ENCODE measurements around the gene LACTB. TPM values are rescaled to one million over a fixed set of nuclear protein-coding genes. Genes with fewer than 3 reads are reported as not detected.

LACTB gene
- total RNA-seq, 4 donors from 2014 or later = 15.6 to 20.8 (median 17.3) TPM

DNA sequence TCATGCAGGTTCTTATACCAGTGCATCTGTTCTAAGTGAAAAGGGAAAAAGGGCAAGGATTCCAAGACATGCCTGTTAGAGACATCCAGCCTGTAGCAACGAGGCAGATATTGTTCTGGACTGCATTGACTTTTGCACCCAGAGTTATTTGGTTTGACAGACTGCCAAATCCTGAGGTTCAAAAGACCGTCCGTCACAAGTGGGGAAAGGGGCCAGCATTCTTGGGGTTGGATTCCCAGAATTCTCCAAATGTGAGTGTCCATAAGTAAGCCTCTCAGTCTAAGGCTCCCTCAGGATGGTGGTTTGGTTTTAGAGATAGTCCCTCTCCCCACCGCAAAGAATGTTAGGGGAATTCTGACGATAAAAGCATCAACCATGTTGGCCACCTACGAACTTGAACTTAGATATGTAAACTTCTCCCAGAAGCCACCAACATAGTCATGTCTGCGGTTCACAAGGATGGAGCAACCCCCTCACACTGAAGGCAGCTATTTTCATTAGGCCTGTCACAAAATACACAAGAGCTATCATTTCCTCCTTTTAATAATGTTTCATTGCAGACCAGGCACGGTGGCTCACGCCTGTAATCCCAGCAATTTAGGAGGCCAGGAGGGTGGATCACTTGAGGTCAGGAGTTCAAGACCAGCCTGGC lies 13.6 kb upstream of the LACTB start:
- Histone ChIP-seq H3K4me1 (peaks cover 0 to 18% (median 0%) of the 10 kb centered on the region in 3 donors), H3K9me3 (no peaks in the 10 kb centered on the region), H3K36me3 (no peaks in the 10 kb centered on the region), H3K27ac (peak overlapping the region; percentile 6 to 73 (median 58)), H3K27me3 (no peaks in the 10 kb centered on the region), H3K4me3 (no peak overlapping the region)
- ATAC-seq = peak; percentile 76
- 29 to 47% methylated on average over 8 to 9 of the region's 9 CpGs for WGBS, 2 donors (ENCODE audit: low coverage in 1 of 2)
- no peak for TF ChIP-seq EP300 (IDR thresholded peaks at IDR 0.05)
- TF ChIP-seq, protein P1, sequence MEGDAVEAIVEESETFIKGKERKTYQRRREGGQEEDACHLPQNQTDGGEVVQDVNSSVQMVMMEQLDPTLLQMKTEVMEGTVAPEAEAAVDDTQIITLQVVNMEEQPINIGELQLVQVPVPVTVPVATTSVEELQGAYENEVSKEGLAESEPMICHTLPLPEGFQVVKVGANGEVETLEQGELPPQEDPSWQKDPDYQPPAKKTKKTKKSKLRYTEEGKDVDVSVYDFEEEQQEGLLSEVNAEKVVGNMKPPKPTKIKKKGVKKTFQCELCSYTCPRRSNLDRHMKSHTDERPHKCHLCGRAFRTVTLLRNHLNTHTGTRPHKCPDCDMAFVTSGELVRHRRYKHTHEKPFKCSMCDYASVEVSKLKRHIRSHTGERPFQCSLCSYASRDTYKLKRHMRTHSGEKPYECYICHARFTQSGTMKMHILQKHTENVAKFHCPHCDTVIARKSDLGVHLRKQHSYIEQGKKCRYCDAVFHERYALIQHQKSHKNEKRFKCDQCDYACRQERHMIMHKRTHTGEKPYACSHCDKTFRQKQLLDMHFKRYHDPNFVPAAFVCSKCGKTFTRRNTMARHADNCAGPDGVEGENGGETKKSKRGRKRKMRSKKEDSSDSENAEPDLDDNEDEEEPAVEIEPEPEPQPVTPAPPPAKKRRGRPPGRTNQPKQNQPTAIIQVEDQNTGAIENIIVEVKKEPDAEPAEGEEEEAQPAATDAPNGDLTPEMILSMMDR (IDR thresholded peaks at IDR 0.05) = no peak
- no peak for TF ChIP-seq POLR2A (IDR thresholded peaks at IDR 0.05)
- TF ChIP-seq POLR2AphosphoS5 (IDR thresholded peaks at IDR 0.05) = peak; percentile 27

DNA sequence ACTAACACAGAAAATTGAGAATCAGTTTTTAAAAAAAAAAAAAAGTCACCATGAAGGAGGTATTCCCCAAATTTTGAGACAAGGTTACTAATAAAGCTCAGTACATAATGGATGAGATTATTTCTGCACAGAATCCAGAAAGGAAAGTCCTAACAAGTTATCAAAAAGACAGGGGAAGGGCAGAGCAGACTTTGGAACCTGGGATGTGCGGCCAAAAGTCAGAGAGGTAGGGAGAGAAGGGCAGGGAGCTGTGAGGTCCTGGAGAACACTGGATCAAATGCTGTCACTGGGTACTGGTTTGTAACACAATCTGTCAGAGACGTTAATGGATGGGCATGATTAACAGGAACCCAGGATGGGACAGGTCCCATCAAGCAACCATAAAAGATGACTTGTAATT lies 12.2 kb upstream of the LACTB start:
- H3K4me3 ChIP-seq = no peak overlapping the region
- H3K27ac ChIP-seq = no peak overlapping the region
- no peaks in the 10 kb centered on the region for H3K9me3 ChIP-seq
- peaks cover 0 to 18% (median 0%) of the 10 kb centered on the region in 3 donors for H3K4me1 ChIP-seq
- no peaks in the 10 kb centered on the region for H3K36me3 ChIP-seq
- no peak for TF ChIP-seq EP300 (IDR thresholded peaks at IDR 0.05)
- no peak for TF ChIP-seq POLR2AphosphoS5 (IDR thresholded peaks at IDR 0.05)
- TF ChIP-seq, protein P1 (IDR thresholded peaks at IDR 0.05) = no peak
- TF ChIP-seq POLR2A (IDR thresholded peaks at IDR 0.05) = no peak
- 71 to 100% methylated on average over 1 to 2 of the region's 2 CpGs for WGBS, 2 donors (ENCODE audit: low coverage in 1 of 2)
- H3K27me3 ChIP-seq = no peaks in the 10 kb centered on the region
- ATAC-seq = no peak

DNA sequence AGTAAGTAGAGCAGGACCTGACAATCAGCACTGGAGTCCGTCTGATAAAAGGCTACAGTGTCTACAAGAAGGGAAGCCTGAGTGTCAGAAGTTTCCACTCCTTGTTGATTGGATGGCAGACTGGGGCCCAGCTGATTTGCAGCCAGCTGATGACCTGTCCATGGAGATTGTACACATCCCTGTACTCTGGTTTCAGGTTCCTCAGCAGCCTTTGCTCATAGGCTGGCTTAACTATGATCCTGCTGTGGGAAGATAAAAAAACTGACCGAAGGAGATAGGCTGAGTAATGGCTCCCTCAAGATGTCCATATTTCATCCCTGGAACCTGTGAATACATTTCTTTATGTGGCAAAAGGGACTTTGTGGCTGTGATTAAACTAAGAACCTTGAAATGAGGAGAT lies 11.7 kb upstream of the LACTB start:
- WGBS, 2 donors (ENCODE audit: low coverage in 1 of 2) = 79 to 100% methylated on average over 2 of the region's 2 CpGs
- no peak for TF ChIP-seq POLR2A (IDR thresholded peaks at IDR 0.05)
- TF ChIP-seq POLR2AphosphoS5 (IDR thresholded peaks at IDR 0.05) = no peak
- no peak for TF ChIP-seq EP300 (IDR thresholded peaks at IDR 0.05)
- TF ChIP-seq, protein P1 (IDR thresholded peaks at IDR 0.05) = no peak
- ATAC-seq = no peak
- H3K9me3 ChIP-seq = no peaks in the 10 kb centered on the region
- no peak overlapping the region for H3K27ac ChIP-seq
- no peak overlapping the region for H3K4me3 ChIP-seq
- peaks cover 0 to 18% (median 0%) of the 10 kb centered on the region in 3 donors for H3K4me1 ChIP-seq
- no peaks in the 10 kb centered on the region for H3K36me3 ChIP-seq
- H3K27me3 ChIP-seq = no peaks in the 10 kb centered on the region

DNA sequence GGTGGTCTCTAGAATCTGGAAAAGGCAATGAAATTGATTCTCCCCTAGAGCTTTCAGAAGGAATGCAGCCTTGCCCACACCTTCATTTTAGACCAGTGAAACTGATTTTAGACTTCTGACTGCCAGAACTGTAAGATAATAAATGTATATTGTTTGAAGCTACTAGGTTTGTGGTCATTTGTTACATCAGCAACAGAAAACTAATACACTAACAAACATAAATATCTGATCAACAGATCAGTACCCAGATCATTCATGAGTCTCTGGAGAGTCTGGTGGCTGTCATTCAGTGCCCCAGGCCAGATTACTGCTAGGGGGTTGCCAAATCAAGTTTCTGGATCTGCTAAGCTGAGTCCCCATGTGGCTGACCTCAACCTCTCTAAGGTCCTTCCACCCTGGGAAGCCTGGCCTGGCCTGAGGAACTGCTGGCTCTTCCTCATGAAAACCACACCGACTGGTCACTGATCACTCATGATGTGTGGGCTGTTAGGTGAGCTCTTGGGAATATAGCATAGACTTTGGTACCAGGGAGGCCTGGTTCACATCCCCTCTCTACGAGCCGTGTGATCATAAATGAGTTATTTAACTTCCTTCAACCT lies 11.1 kb upstream of the LACTB start:
- ATAC-seq = no peak
- no peak for TF ChIP-seq POLR2AphosphoS5 (IDR thresholded peaks at IDR 0.05)
- TF ChIP-seq, protein P1 (IDR thresholded peaks at IDR 0.05) = no peak
- TF ChIP-seq EP300 (IDR thresholded peaks at IDR 0.05) = no peak
- TF ChIP-seq POLR2A (IDR thresholded peaks at IDR 0.05) = no peak
- H3K4me1 ChIP-seq = peaks cover 0 to 18% (median 0%) of the 10 kb centered on the region in 3 donors
- H3K9me3 ChIP-seq = no peaks in the 10 kb centered on the region
- 93 to 100% methylated on average over 2 to 3 of the region's 3 CpGs for WGBS, 2 donors (ENCODE audit: low coverage in 1 of 2)
- no peak overlapping the region for H3K27ac ChIP-seq
- H3K27me3 ChIP-seq = no peaks in the 10 kb centered on the region
- H3K36me3 ChIP-seq = no peaks in the 10 kb centered on the region
- H3K4me3 ChIP-seq = no peak overlapping the region

DNA sequence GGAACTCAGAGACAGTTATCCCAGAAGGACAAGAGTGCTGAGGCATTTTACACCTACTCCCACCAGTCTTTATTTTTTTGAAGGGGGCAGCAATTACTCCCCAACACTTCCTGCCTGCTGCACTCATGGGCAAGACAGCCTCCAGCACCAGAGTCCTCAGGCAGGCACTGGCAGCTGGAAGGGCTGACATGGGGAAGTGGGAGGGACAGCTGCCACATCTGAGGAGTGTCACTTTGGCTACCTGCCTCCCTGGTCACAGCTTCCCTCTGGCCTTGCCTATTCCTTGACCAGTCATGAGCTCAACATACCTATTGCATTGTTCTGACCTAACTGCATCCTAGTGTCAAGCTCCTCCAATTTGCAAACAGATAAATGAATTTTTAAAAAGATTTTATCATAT lies 10.2 kb upstream of the LACTB start:
- no peak for ATAC-seq
- H3K9me3 ChIP-seq = no peaks in the 10 kb centered on the region
- H3K27me3 ChIP-seq = no peaks in the 10 kb centered on the region
- no peak overlapping the region for H3K27ac ChIP-seq
- H3K36me3 ChIP-seq = no peaks in the 10 kb centered on the region
- H3K4me1 ChIP-seq = peaks cover 0 to 18% (median 0%) of the 10 kb centered on the region in 3 donors
- TF ChIP-seq, protein P1 (IDR thresholded peaks at IDR 0.05) = no peak
- no peak for TF ChIP-seq POLR2A (IDR thresholded peaks at IDR 0.05)
- TF ChIP-seq POLR2AphosphoS5 (IDR thresholded peaks at IDR 0.05) = no peak
- no peak for TF ChIP-seq EP300 (IDR thresholded peaks at IDR 0.05)
- no peak overlapping the region for H3K4me3 ChIP-seq

Measured in gastroesophageal sphincter (tissue), 4 donors.